Adrenal gland (tissue), 5 donors: ENCODE results near the gene LIPC.

ENCODE experiments used
- POLR2A ChIP-seq, 2 donors: fragments of 450-650 bp; IDR thresholded peaks; one replicate each; pipeline ENCODE4 v1.6.1; 2017; ENCODE audit warnings: antibody characterized with exemption in 2 of 2, mild to moderate bottlenecking in 2 of 2, moderate library complexity in 1 of 2
- TF ChIP-seq, protein P1 (sequence below), 6 experiments: fragments of 450-650 bp in 4 of 6; fragments of 200-600 bp in 2 of 6; sonication (generic) in 1 of 6; IDR thresholded peaks; 1 replicate in 5 of 6; 2 replicates in 1 of 6; pipeline versions ENCODE4 v1.5.1 to v1.8.0; 2016 to 2021; ENCODE audit warnings: antibody characterized with exemption in 6 of 6, mild to moderate bottlenecking in 2 of 6, moderate library complexity in 1 of 6
- donor health status: DM: no; HTN: no; CAD: no.

DNA sequence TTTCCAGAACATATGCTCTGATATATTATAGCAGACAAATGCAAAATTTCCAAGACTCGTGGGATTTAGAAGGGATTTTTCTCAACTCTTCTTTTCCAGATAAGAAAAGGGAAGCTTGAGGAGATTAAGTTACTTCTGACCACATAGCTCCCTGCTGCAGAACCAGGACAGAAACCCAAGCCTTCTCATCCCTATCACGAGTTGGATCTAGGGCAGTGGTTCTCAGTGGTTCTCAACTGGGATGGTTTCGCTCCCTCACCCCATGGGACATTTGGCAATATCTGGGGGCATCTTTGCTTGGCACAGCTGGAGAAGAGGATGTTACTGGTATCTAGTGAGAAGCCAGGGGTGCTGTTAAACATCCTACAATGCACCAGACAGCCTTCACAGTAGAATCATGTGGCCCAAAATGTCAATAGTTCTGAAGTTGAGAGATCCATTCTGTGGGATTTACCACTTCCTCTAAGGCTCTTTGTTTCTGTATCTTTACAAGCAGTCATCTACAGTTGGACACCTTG, 64.2 kb downstream of the LIPC start:
- TF ChIP-seq, protein P1, sequence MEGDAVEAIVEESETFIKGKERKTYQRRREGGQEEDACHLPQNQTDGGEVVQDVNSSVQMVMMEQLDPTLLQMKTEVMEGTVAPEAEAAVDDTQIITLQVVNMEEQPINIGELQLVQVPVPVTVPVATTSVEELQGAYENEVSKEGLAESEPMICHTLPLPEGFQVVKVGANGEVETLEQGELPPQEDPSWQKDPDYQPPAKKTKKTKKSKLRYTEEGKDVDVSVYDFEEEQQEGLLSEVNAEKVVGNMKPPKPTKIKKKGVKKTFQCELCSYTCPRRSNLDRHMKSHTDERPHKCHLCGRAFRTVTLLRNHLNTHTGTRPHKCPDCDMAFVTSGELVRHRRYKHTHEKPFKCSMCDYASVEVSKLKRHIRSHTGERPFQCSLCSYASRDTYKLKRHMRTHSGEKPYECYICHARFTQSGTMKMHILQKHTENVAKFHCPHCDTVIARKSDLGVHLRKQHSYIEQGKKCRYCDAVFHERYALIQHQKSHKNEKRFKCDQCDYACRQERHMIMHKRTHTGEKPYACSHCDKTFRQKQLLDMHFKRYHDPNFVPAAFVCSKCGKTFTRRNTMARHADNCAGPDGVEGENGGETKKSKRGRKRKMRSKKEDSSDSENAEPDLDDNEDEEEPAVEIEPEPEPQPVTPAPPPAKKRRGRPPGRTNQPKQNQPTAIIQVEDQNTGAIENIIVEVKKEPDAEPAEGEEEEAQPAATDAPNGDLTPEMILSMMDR (IDR thresholded peaks at IDR 0.05), result no peak
- no peak for TF ChIP-seq POLR2A (IDR thresholded peaks at IDR 0.05)
